Measurements from ENCODE around the gene PARP6. TPM values are rescaled to one million over a fixed set of nuclear protein-coding genes. Genes with fewer than 3 reads are reported as not detected.

The PARP6 gene
- total and polyA plus RNA-seq, 9 of the 15 experiments (the other 6 are each of a cell fraction or from before 2014, with no cell fraction given), result 14.8 to 83.2 (median 28.3) TPM

DNA sequence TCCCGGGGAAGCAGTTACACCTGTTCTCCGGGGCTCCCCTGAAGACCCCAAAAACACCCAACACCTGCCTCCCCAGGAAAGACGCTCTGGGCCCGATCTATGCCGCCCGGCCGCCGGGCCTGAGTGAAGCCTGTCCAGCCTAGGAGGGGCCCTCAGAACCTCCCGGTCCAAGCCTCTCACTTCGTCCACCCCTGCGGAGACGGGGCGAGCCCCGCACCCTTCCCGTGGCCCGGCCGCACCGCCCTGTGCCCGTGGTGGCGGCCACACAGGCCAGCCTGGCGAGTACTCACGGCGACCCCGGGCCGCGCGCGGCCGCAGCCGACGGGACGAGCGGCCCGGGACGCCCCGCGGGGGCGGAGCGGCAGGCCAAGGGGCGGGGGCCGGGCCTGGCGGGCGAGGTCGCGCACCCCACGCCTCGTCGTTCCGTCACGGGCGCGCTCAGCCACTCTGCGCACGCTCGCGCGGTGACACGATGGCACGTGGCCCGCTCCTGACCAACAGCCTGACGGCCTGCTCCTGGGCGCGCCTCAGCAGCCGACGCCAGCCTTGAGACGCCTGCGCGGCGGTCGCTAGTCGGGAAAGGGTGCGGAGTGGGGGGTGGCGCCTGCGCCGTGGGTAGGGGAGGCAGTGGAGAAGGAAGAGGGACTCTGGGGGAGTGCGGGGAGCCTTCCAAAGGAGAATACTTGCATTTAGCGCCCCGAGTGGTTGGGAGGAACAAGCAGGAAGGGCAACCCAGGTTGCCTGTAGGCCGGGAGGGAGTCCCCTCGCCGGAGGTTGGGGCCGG lies at the start of gene PARP6 (continued):
- TF ChIP-seq PCBP1 (IDR thresholded peaks at IDR 0.05; ENCODE audit: low read depth, low read length, poor library complexity, severe bottlenecking), result no peak
- no peak for TF ChIP-seq TAL1 (IDR thresholded peaks at IDR 0.05)
- no peak for TF ChIP-seq NFIX (CRISPR knock-in tag; IDR thresholded peaks at IDR 0.05; ENCODE audit: low read depth)
- TF ChIP-seq SIN3B (IDR thresholded peaks at IDR 0.05; ENCODE audit: low read depth), result peak; percentile 37; the same call in 1 of the 2 replicates
- TF ChIP-seq TBL1XR1 (IDR thresholded peaks at IDR 0.05; ENCODE audit: low read length in 2 of 2), result no peak
- TF ChIP-seq, protein P1, sequence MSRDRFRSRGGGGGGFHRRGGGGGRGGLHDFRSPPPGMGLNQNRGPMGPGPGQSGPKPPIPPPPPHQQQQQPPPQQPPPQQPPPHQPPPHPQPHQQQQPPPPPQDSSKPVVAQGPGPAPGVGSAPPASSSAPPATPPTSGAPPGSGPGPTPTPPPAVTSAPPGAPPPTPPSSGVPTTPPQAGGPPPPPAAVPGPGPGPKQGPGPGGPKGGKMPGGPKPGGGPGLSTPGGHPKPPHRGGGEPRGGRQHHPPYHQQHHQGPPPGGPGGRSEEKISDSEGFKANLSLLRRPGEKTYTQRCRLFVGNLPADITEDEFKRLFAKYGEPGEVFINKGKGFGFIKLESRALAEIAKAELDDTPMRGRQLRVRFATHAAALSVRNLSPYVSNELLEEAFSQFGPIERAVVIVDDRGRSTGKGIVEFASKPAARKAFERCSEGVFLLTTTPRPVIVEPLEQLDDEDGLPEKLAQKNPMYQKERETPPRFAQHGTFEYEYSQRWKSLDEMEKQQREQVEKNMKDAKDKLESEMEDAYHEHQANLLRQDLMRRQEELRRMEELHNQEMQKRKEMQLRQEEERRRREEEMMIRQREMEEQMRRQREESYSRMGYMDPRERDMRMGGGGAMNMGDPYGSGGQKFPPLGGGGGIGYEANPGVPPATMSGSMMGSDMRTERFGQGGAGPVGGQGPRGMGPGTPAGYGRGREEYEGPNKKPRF (IDR thresholded peaks at IDR 0.05; ENCODE audit: low read depth, low read length), result no peak
- no peak for TF ChIP-seq FOXJ2 (tag; IDR thresholded peaks at IDR 0.05)
- TF ChIP-seq KLF10 (CRISPR knock-in tag; IDR thresholded peaks at IDR 0.05), result no peak
- TF ChIP-seq, protein P2, sequence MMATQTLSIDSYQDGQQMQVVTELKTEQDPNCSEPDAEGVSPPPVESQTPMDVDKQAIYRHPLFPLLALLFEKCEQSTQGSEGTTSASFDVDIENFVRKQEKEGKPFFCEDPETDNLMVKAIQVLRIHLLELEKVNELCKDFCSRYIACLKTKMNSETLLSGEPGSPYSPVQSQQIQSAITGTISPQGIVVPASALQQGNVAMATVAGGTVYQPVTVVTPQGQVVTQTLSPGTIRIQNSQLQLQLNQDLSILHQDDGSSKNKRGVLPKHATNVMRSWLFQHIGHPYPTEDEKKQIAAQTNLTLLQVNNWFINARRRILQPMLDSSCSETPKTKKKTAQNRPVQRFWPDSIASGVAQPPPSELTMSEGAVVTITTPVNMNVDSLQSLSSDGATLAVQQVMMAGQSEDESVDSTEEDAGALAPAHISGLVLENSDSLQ (IDR thresholded peaks at IDR 0.05), result 0 out of 2 replicates have a peak, but pooled peaks have one; percentile 21
- TF ChIP-seq TRIM24 (IDR thresholded peaks at IDR 0.05), result peak in 1 of 2 experiments; percentile 35; a peak in 1 of 4 replicates
- no peak for TF ChIP-seq KLF13 (tag; IDR thresholded peaks at IDR 0.05; ENCODE audit: borderline replicate concordance, low read depth)
- peak; percentile 94 for TF ChIP-seq MEIS2 (IDR thresholded peaks at IDR 0.05; ENCODE audit: partially characterized antibody)
- no peak for TF ChIP-seq TSC22D4 (tag; IDR thresholded peaks at IDR 0.05)
- TF ChIP-seq KAT2B (IDR thresholded peaks at IDR 0.05; ENCODE audit: low read depth, low read length), result no peak
- peak; percentile 92 for TF ChIP-seq ZFX (CRISPR knock-in tag; IDR thresholded peaks at IDR 0.05)
- TF ChIP-seq, protein P3, sequence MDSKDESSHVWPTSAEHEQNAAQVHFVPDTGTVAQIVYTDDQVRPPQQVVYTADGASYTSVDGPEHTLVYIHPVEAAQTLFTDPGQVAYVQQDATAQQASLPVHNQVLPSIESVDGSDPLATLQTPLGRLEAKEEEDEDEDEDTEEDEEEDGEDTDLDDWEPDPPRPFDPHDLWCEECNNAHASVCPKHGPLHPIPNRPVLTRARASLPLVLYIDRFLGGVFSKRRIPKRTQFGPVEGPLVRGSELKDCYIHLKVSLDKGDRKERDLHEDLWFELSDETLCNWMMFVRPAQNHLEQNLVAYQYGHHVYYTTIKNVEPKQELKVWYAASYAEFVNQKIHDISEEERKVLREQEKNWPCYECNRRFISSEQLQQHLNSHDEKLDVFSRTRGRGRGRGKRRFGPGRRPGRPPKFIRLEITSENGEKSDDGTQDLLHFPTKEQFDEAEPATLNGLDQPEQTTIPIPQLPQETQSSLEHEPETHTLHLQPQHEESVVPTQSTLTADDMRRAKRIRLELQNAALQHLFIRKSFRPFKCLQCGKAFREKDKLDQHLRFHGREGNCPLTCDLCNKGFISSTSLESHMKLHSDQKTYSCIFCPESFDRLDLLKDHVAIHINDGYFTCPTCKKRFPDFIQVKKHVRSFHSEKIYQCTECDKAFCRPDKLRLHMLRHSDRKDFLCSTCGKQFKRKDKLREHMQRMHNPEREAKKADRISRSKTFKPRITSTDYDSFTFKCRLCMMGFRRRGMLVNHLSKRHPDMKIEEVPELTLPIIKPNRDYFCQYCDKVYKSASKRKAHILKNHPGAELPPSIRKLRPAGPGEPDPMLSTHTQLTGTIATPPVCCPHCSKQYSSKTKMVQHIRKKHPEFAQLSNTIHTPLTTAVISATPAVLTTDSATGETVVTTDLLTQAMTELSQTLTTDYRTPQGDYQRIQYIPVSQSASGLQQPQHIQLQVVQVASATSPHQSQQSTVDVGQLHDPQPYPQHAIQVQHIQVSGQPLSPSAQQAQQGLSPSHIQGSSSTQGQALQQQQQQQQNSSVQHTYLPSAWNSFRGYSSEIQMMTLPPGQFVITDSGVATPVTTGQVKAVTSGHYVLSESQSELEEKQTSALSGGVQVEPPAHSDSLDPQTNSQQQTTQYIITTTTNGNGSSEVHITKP (IDR thresholded peaks at IDR 0.05; ENCODE audit: partially characterized antibody), result peak; percentile 62
- 0 out of 2 replicates have a peak, but pooled peaks have one; percentile 71 for TF ChIP-seq XRCC5 (IDR thresholded peaks at IDR 0.05; ENCODE audit: low read depth, low read length)
